ENCODE data around the gene HMGN5.

The HMGN5 gene

DNA sequence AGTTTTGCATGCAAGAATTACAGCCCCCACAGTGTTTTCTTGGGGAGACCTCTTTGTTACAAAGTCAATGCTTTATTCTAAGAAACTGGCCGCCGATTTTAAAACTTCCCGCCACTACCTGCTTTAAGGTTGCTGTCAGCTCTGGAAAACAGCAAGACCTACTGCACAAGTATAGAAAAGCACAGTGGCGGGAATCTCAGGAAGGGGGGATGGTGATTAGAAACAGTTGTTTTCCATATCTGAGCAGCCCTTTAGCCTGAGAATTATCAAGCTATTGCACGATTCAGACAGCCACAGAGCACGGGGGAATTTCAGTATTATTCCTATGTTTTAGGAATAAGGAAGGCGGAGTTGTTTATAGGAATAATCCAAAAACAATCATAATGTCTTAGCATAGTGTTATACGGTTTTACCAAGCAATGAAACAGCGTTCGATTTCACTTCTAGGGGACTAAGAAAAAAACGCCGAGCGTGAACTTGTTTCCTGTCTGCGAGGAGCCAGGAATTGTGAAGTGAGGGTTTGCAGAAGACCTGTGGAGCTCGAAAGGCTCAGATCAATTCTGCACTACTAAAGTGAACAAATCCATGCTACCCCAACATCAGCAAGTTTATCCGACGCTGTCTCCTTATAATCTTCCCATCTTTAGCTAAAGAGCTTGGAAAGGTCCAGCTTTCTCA lies 81.3 kb downstream of the HMGN5 start:
- DNase-seq, result no peak

GRCh38 chrX:81114757-81115156 lies 87.0 kb downstream of the HMGN5 start:
- no peak for DNase-seq

GRCh38 chrX:81110286-81110685 lies 91.4 kb downstream of the HMGN5 start:
- no peak for DNase-seq

- DNase-seq, result no peak
Observed at GRCh38 chrX:81082649-81083048, 119.1 kb downstream of the HMGN5 start.
